Measurements from ENCODE around the gene TMCO1.
A peak's percentile ranks its signal among the peaks of the same experiment; 100 is the strongest.
"Not testable (repeated sequence)": the region's sequence is repeated elsewhere in the genome, so short reads cannot be mapped to it uniquely, and the experiment has no call there.

TMCO1 gene

GRCh38 chr1:165712764-165713163 is 55.9 kb downstream of the TMCO1 start:
- no peak overlapping the region for H3K27ac ChIP-seq

GRCh38 chr1:165707984-165708706 is 60.5 kb downstream of the TMCO1 start:
- H3K27ac ChIP-seq: no peak overlapping the region
- TF ChIP-seq ZFX (IDR thresholded peaks at IDR 0.05; ENCODE audit: borderline replicate concordance) (no peak), CTCF (IDR thresholded peaks at IDR 0.05) (no peak)

More at GRCh38 chr1:165712764-165713163, 55.9 kb downstream of the TMCO1 start:
- no peak for TF ChIP-seq CTCF (IDR thresholded peaks at IDR 0.05)
- no peak for TF ChIP-seq ZFX (IDR thresholded peaks at IDR 0.05; ENCODE audit: borderline replicate concordance)

GRCh38 chr1:165703648-165704047 is 65.0 kb downstream of the TMCO1 start:
- TF ChIP-seq ZFX (IDR thresholded peaks at IDR 0.05; ENCODE audit: borderline replicate concordance): no peak
- no peak for TF ChIP-seq CTCF (IDR thresholded peaks at IDR 0.05)
- no peak overlapping the region for H3K27ac ChIP-seq

- H3K27ac ChIP-seq: not testable (repeated sequence)
Observed at GRCh38 chr1:165701922-165702321, 66.7 kb downstream of the TMCO1 start.

- H3K27ac ChIP-seq: no peak overlapping the region
- TF ChIP-seq ZFX (IDR thresholded peaks at IDR 0.05; ENCODE audit: borderline replicate concordance): no peak
- no peak for TF ChIP-seq CTCF (IDR thresholded peaks at IDR 0.05)
Observed at GRCh38 chr1:165699577-165699976, 69.1 kb downstream of the TMCO1 start.

- no peak for TF ChIP-seq ZFX (IDR thresholded peaks at IDR 0.05; ENCODE audit: borderline replicate concordance)
- no peak for TF ChIP-seq CTCF (IDR thresholded peaks at IDR 0.05)
- H3K27ac ChIP-seq: peak overlapping the region; percentile 87
Observed at GRCh38 chr1:165698761-165699052, 70.0 kb downstream of the TMCO1 start.

GRCh38 chr1:165697881-165698760 is 70.5 kb downstream of the TMCO1 start, which contains the start of gene ALDH9A1:
Gene ALDH9A1 (minus strand): TSS chr1:165698562. CDS start chr1:165698558, 4 bp downstream.
- TF ChIP-seq CTCF (IDR thresholded peaks at IDR 0.05): peak; percentile 85
- TF ChIP-seq ZFX (IDR thresholded peaks at IDR 0.05; ENCODE audit: borderline replicate concordance): no peak
- peak within 1 kb of the TSS; percentile 87 for H3K27ac ChIP-seq
